DMS 273 (cell line): ENCODE measurements around the gene CAPN9.
"Not testable (repeated sequence)": the region's sequence is repeated elsewhere in the genome, so short reads cannot be mapped to it uniquely, and the experiment has no call there.

Experiments
- DNase-seq: peaks from one replicate; lab custom pipeline; 2025; ENCODE audit not compliant: unreplicated experiment; lab: John Stamatoyannopoulos, UW

Gene CAPN9

DNA sequence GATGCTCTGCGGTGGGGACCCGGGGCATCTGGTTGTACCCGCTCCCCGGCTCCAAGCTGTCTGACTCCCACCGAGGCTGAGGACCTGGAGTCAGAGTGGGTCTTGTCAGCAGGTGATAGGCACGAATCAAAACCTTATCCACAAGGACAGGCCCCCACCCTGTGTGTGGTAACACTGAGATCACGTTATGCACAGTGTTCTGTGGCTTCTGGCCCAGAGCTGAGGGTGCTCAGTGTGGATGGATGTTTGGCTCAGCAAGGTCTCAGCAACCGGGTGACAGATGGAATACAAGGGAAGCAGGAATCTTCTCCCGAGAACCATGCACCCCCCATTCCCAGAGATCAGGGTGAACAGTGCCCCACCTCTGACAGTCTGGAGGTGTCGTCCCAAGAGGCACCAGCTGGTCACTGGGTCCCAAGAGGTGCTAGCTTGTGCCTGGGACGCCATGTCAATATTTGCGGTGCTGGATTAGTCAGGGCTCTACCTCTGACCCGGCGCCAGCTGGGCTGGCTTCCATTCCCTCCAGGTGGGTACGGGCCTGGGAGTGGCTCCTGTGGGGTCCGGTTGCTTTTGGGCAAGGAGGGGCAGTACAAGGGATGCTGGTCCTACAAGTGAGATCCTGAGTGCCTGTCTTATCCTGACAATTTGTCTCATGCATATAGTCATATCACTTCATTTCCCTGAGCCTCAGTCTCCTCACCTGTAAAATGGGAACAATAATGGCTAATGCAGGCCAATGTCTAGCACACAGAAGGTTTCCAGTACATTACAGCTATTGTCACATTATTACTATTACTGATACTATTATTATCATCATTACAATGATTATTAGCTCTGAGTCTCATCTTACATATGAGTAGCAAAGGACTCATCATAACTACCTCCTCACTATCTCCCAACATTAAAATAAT lies 957 bp downstream of the CAPN9 start:
- DNase-seq, result peak; percentile 58

DNA sequence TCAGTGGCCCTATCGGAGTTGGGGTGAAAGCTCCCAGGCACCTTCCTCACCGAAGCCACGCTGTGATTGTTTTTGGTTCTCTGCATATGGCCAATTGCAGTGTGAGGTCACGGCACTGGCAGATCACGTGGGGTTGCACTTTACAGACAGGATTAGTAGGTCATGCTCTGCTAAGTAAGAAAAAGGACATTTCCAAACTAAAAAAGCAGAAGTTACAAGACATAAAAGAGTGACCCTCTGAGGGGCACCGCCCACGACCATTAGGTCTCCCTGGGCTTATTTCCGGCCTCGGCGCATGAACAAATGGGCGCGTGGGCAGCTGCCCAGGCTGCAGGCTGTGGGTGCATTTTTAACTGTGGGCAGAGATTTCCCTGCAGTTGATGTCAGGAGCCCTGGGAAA lies 2.0 kb downstream of the CAPN9 start:
- no peak for DNase-seq

DNA sequence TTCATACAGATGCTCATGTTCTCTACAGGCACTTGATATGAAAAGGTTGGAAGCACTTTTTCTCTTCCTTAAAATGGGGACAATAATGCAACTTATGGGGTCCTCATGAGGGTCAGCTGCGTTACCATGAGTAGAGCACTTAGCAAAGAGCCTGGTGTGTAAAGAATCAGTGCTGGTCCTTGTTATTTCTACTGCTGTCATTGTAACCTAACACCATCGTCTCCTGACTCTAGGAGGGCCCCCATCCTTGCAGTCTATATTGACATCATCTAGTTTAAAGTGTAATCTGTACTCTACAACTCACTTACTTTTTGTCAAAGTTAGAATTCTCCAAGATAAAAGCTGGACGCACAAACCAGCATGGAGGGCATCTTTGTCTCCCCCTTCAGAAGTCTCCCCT lies 2.4 kb downstream of the CAPN9 start:
- DNase-seq, result peak; percentile 27

DNA sequence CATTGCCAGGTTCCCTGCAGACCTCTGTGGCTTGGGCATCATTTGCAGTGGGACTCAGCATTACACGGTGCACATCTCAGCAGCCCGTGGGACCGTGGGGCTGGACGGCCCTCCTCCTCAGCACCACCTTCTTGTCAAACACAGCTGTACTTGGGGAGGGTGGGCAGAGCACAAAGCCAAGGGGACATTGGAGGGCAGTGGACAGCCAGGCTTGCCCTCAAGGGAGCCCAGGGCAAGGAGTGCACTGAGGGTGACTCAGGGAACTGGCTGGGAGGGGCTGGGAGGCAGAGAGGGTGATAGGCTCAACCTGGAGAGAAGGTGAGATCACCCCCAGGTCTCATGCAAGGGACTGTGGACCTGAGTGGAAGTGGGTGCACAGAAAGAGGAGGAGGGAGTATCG lies 3.4 kb downstream of the CAPN9 start:
- DNase-seq, result no peak

DNA sequence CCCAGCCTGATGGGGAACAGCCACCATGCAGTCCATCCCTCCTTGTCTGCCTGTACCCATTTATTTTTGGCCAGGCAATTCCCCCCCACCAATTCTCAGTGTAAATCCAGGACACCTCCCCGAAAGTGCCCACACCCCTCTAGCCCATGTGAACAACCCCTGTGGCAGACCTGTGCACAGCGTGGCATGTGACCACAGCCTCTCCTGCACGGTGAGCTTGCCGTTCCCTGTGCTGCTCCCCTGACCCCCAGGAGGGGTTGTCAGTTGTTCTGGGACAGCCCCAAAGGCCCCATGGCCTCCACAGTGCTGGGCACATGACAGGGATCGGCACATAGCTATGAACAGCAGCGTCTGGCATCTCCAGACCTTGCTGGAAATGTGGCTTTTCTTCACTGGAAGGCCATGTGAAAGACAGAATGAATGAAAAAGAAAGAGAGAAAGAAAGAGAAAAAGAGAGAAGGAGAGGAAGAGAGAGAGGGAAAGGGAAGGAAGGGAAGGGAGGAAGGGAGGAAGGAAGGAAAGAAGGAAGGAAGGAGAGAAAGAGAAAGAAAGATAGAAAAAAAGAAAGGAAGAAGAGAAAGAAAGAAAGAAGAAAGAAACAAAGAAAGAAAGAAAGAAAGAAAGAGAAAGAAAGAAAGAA lies 3.9 kb downstream of the CAPN9 start:
- DNase-seq, result peak; percentile 18

DNA sequence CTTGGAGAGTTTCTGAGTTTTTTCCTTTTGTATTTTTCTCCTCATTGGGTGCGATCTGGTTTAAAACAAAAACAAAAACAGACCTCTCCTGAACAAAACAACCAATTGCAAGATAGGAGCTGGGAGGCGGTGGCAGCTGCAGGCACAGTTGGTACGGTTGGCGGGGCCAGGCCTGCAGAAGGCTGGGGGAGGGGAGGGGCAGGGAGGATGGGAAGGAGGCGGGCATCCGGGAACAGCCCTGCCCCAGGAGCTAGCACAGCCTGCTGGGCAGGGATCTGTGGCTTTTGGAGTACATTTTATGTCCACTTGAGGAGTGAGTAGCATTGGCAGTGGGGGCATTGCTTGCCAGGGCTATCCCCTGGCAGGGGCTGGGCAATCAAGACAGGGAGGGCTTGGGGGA lies 5.2 kb downstream of the CAPN9 start:
- DNase-seq, result peak; percentile 96

DNA sequence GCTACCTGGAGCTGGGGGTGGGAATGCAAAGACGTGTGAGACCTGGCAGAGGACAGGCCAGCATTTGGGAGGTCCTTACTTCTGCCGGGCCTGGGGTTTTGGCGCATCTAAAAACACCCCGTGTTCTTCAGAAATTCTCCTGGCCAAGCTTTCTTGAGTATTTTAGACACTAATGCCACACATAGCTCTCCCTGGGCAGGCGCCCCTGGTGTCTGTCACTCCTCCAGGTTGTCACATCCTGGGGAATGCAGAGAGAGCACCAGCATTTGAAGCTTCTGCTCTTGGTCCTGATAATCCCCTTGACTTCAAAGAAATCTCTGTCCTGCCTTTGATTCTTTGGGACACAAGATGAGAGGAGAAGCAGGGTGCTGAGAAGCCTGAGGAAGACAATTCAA lies 6.0 kb downstream of the CAPN9 start:
- DNase-seq, result peak; percentile 41

DNA sequence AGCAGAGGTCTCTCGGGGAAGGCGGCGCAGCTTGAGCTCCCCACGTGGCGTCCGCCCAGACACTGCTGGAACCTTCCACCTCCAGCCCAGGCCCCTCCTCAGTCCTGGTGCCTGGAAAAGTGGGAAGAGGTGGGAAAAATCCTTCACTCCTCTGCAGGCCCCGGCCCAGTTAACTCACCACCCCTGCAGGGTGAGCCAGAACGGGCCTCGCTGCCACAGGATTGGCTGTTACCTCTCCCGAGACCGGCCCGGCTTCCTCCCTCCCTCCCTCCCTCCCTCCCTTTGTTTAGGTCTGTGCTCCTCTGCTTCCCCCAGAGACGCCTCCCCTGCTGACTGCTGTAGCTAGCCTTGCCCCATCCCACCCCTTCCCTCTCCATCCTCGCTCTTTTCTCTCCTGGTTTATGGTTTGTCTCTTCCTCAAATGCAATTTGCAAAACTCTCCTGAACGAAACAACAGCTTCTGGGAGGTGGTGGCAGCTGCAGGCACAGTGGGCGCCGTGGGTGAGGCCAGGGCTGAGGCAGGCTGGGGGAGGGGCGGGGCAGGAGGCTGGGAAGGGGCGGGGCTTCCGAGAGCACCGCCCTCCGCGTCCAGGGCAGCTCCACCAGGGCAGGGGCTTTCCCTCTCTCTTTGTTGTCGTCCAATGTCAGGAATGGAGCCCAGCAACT lies 6.5 kb downstream of the CAPN9 start:
- DNase-seq, result peak; percentile 74

DNA sequence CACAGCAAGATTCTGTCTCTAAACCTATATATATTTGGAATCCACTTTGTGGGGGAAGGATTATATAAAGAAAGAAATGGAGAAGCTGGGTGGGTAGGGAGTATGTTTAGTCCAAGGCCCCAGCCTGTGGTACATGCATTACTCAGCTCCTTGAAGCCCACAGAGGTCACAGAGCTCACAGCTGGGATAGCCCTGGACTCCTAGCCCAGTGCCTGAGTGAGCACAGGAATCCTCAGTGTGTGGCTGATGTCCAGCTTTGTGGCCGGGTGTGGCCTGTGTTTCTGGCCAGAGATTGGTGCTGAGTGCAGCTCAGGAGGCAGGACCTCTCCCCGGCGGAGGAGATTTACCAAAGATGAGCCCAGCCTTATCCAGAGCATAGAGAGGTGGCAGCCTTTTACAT lies 7.6 kb downstream of the CAPN9 start:
- DNase-seq, result no peak

DNA sequence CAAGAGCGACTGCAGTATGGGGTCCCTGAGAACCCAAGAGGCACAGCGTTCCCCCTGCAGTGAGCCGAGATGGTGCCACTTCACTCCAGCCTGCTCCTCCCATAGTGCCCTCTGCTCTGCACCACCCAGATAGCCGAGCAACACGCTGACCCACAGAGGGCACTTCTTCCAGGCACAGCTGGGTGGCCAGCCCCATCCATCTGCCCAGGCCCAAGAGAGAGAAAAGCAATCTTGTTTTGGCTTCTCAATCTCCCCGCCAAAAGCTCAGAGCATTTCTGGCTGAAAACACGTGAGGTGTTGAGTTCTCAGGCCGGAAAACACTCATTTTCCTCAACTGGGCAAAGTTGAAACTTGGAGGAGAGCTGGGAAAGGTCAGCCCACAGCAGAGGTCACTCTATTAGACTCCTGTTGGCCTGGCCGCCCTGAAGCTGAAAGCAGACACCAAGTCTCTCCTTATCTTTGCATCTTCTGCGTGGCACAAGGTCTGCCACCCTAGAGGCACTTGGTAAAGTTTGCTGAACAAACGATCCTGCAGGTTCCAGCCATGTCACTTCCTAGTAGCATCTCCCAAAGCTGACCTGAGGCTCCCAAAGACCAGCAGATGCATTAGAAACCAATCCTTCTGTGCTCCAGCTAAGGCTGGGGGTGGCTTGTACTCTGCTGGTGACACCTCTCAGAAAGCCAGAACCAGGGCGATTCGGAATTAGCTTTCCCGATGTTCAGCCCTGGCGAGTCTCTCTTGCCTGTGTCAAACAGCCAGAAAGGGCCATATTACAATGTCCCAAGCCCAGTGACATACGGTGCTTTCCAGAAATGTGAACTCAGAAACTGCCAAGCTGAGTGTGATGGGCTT lies 10.9 kb downstream of the CAPN9 start:
- peak; percentile 42 for DNase-seq

DNA sequence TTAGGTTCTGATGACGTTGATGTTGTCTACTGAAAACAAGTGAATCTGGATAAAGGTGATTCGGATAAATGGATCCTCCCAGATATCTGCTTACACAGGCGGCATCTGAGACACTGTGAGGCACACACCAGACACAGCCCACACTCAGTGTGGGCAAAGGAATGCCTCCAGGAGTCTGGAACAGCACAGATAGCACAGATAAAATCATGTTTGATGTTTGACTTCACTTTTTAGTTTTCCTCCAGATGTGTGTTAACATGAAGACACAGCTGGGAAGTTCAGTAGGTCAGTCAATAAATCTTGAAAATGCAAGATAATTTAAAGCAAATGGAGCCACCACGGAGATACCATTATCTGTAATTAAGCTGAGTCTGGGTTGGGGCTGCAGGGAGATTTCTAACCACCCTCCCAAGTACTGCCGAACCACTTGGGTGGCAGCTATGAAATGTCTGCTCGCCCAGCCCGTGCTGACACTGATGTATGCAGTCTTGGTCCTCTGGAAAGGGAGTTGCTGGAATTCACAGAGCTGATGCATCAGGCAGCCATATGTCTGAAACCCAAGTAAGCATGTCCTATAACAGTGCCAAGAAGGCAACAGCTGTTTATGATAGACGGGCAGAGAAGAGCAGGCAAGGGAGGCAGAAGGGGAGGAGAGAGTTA lies 11.7 kb downstream of the CAPN9 start:
- peak; percentile 97 for DNase-seq

DNA sequence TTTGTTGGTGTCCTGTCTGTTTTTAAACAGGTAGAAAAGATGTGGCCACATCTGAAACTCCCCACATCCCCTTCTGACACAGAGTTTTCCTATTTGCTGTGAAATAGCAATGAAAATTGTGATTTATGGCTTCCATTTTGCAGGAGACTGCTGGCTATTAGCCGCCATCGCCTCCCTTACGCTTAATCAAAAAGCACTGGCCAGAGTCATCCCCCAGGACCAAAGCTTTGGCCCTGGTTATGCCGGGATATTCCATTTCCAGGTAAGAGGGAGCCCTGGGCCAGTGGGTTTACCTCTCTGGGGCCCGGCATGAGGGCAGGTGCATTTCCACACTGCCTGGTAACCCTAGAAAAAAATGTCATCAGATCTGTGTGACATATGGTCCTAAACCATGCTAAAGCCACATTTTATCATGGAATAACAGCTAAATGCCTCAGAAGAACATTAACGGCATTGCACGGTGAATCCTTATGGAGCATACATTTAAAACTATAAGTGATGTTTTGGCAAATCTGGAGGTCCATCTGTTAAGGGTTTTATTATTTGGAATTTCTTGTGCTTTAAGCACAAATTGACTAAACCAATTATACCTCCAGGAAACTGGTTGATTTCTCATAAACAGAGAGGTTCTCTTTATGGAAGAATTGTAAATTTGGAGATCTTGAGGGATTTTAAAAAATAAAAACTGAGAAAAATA lies 12.3 kb downstream of the CAPN9 start:
- peak; percentile 79 for DNase-seq

DNA sequence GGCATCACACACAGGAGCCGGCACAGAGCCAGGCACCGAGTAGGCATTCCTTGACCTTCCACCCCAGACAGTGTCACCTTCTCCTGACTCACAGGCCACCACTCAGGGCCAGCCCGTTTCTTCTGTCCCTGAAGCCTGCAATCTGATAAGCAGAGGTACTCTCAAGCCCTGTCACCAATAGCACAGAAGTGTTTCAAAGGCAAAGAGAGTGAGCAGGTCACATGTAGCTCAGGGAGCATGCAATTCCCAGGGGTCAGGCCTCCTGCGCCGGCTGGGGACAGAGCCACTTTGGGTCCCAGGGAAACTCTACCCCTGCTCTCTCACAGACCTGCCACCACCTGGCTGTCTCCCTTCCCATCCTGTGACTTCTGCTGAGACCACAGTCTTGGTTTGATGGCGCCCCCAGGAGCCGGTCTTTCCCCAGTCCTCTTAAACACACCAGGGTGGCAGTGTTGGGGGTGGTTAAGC lies 13.2 kb downstream of the CAPN9 start:
- peak; percentile 62 for DNase-seq

DNA sequence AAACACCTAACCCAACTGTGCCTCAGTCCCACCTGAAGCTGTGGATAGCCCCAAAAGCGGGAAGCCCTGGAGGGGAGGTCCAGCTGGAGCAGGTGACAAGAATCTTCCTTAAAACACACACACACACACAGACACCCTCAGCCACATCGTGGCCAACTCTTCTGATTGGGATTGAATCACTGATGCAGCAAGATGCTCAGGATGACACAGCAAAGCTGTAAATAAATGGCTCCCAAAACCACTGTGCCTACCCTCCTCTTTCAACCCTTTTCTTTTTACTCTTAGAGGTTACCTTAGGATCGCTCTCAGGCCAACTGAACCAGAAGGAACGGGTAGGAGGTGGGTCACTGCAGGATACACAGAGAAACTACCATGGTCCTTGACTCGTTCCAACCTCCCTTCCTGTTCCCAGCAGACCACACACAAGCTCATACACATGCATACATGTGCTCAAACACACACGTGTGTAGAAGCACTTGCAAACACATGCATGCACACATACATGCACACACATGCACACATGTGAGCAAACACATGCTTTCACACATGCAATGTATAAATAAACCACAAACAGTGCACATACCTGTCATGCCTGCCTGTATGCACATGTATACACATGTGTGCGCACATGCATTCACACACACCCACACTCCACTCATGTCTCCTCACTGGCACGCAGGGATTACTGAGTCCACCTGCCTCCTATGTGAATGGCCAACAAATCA lies 14.4 kb downstream of the CAPN9 start:
- DNase-seq, result no peak

DNA sequence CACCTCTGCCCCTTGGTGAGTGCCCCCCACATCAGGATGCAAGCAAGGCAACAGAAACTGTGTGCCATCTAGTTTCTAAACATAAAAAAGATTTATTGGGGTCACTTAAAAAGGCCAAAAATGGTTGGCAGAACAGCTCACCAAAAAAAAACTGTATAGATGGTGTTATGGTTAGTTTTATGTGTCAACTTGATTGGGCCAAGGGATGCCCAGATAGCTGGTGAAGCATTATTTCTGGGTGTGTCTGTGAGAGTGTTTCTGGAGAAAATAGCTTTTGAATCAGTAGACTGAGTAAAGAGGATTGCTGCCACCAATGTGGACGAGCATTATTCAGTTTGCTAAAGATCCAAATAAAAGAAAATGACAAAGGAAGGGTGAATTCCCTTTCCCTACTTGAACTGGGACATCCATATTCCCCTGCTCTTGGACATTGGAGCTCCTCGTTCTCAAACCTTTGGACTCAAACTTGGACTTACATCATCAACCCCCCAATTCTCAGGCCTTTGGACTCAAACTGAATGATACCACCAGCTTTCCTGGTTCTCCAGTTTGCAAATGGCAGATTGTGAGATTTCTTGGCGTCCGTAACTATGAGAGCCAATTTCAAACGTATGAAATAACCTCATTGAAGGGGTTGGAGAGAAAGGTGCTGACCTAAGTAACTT lies 16.9 kb downstream of the CAPN9 start:
- DNase-seq, result no peak

DNA sequence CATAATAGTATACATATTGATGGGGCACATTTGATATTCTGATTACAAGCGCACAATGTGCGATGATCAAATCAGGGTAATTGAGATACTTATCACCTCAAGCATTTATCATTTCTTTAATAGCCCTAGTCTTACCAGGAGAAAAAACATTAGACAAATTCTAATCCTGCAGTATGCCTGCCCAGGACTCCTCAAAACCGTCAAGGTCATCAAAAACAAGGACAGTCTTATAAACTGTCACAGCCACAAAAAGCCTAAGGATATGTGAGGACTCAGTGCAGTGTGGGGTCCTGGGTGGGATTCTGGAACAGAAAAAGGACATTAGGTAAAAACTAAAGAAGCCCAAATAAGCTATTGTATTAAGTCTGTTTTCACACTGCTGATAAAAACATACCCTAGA lies 19.1 kb downstream of the CAPN9 start:
- no peak for DNase-seq

DNA sequence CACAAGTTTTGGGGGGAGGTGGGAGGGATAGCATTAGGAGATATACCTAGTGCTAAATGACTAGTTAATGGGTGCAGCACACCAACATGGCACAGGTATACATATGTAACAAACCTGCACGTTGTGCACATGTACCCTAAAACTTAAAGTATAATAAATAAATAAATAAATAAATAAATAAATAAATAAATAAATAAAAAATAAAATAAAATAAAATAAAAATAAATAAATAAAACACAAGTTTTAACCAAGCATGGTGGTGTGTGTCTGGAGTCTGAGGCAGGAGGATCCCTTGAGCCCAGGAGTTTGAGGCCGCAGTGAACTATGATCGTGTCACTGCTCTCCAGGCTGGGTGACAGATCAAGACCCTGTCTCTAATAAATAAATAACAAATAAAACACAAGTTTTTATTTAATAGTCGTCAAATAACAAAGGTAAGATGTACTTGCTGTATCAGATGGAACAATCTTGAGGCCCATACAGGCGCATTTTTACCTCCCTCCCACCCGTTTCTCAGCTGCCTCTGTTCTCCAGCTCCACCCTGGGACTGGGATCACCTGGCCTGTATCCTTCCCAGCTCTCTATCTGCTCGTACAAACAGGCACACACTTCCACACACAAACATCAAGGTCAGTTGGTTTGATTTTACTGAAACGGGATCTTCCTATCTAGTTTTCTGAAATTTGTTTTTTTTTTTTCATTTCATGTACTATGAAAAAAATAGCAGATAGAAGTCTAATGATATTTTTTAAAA lies 20.8 kb downstream of the CAPN9 start:
- DNase-seq, result not testable (repeated sequence)
